Endothelial cell of umbilical vein (primary cell): ENCODE results near the gene RHCG. TPM values are rescaled to one million over a fixed set of nuclear protein-coding genes. Genes with fewer than 3 reads are reported as not detected.

ENCODE experiments used
- BruUV-seq: library from RNA; stranded (reverse); fragments of 400-500 nt; replicated peaks from 2 replicates; lab custom pipeline; 2021; lab: Mats Ljungman, UMichigan
- CTCF ChIA-PET: fragments of 300-600, 350-600 bp; sonication (Branson Sonifier 250); formaldehyde crosslinking; loops from one replicate; lab custom pipeline; 2021; ENCODE audit warnings: antibody characterized with exemption, inconsistent platforms; lab: Charles Lee
- POLR2A ChIA-PET: fragments of 300-600, 350-600 bp; sonication (Branson Sonifier 250); formaldehyde crosslinking; loops from one replicate; lab custom pipeline; 2021; ENCODE audit warnings: antibody characterized with exemption, inconsistent platforms; lab: Charles Lee
- DNase-seq: peaks from one replicate; pipeline ENCODE4 v3.0.0-alpha.2; 2011; ENCODE audit warnings: low read depth, low spot score
- FAIRE-seq: peaks from 2 replicates; lab custom pipeline; 2011; peaks lifted over from hg19 to GRCh38; lab: Jason Lieb, UNC
- H2AFZ ChIP-seq: 2 replicates; pipeline ENCODE4 v1.6.0; 2012; ENCODE audit warnings: low read depth, low read length, control low read depth, inconsistent platforms
- H3K27ac ChIP-seq: 2 replicates; pipeline ENCODE4 v1.5.1; 2011; ENCODE audit warnings: low read depth, mild to moderate bottlenecking, control low read depth, low read length, moderate library complexity; ENCODE audit not compliant: insufficient read depth
- H3K27me3 ChIP-seq, 2 experiments: 2 replicates each; pipeline versions ENCODE4 v1.6.0 to v1.6.1; 2011; ENCODE audit warnings: low read length in 2 of 2, mixed read lengths in 1 of 2; ENCODE audit not compliant: control insufficient read depth in 2 of 2, insufficient read depth in 2 of 2
- H3K36me3 ChIP-seq, 2 experiments: 2 replicates in 1 of 2; 3 replicates in 1 of 2; pipeline ENCODE4 v1.5.1; 2011; ENCODE audit warnings: low read length in 2 of 2, mild to moderate bottlenecking in 1 of 2, moderate library complexity in 1 of 2; ENCODE audit not compliant: control insufficient read depth in 2 of 2, insufficient read depth in 2 of 2; ENCODE audit errors: extremely low read depth in 1 of 2
- H3K4me1 ChIP-seq: 3 replicates; pipeline ENCODE4 v1.5.1; 2011; ENCODE audit warnings: mild to moderate bottlenecking, low read length; ENCODE audit not compliant: control insufficient read depth, insufficient read depth; ENCODE audit errors: extremely low read depth
- H3K4me2 ChIP-seq: 2 replicates; pipeline ENCODE4 v1.6.1; 2011; ENCODE audit warnings: low read length, control low read depth, mixed read lengths; ENCODE audit not compliant: insufficient read depth
- H3K4me3 ChIP-seq, 3 experiments: fragments of 200-600 bp in 1 of 3; sonication (generic), shearing (Covaris generic) in 1 of 3; replicated peaks in 1 of 3; 2 replicates each; pipeline ENCODE4 v1.5.1; 2011 to 2016; ENCODE audit warnings: control low read depth in 3 of 3, low read length in 3 of 3, mild to moderate bottlenecking in 2 of 3, inconsistent platforms in 1 of 3, low read depth in 1 of 3, moderate library complexity in 1 of 3; ENCODE audit not compliant: insufficient read depth in 1 of 3
- H3K79me2 ChIP-seq: 2 replicates; pipeline ENCODE4 v1.6.0; 2012; ENCODE audit warnings: low read length, inconsistent platforms; ENCODE audit not compliant: control insufficient read depth, insufficient read depth
- H3K9ac ChIP-seq: replicated peaks from 2 replicates; pipeline ENCODE3; 2011; ENCODE audit warnings: low read length, control low read depth; ENCODE audit not compliant: insufficient read depth; ENCODE audit errors: extremely low read depth
- H3K9me1 ChIP-seq: replicated peaks from 3 replicates; pipeline ENCODE4 v1.6.0; 2011; ENCODE audit warnings: mild to moderate bottlenecking, low read length; ENCODE audit not compliant: control insufficient read depth, insufficient read depth; ENCODE audit errors: extremely low read depth
- H3K9me3 ChIP-seq: replicated peaks from 2 replicates; pipeline ENCODE4 v1.5.1; 2012; ENCODE audit warnings: low read length, inconsistent platforms; ENCODE audit not compliant: control insufficient read depth, insufficient read depth
- H4K20me1 ChIP-seq: replicated peaks from 2 replicates; pipeline ENCODE3; 2011; ENCODE audit warnings: mild to moderate bottlenecking, low read length; ENCODE audit not compliant: control insufficient read depth, insufficient read depth; ENCODE audit errors: extremely low read depth
- EZH2 ChIP-seq: IDR thresholded peaks from 2 replicates; pipeline ENCODE4 v1.6.1; 2012; ENCODE audit warnings: borderline replicate concordance, low read depth, mild to moderate bottlenecking, moderate library complexity, low read length, inconsistent platforms; ENCODE audit not compliant: severe bottlenecking
- FOS ChIP-seq: IDR thresholded peaks from 2 replicates; pipeline ENCODE4 v1.6.1; 2011; ENCODE audit warnings: mild to moderate bottlenecking, low read length, moderate library complexity, borderline replicate concordance; ENCODE audit not compliant: insufficient read depth
- GATA2 ChIP-seq: IDR thresholded peaks from 2 replicates; pipeline ENCODE4 v1.7.0; 2011; ENCODE audit warnings: low read depth, mild to moderate bottlenecking, moderate library complexity, mixed read lengths, low read length; ENCODE audit not compliant: insufficient read length, insufficient read depth
- MYC ChIP-seq: IDR thresholded peaks from one replicate; pipeline ENCODE4 v1.6.1; 2011; ENCODE audit warnings: mild to moderate bottlenecking, low read depth, low read length
- POLR2AphosphoS5 ChIP-seq: IDR thresholded peaks from 2 replicates; pipeline ENCODE4 v1.6.1; 2012; ENCODE audit warnings: low read depth, mild to moderate bottlenecking, control low read depth, low read length, moderate library complexity; ENCODE audit not compliant: insufficient read depth
- dilution Hi-C: fragments of 300-500 bp; cut with MboI; formaldehyde crosslinking; loops from one replicate; pipeline ENCODE4 v1.15.0; 2019; ENCODE audit warnings: low sequenced_read_pairs; ENCODE audit not compliant: extremely low pct_ligation_motif_present
- intact Hi-C: fragments of 100-400 bp; cut with micrococcal nuclease; formaldehyde crosslinking; loops from one replicate; pipeline ENCODE4 v1.10.0; 2022
- polyA plus RNA-seq, 4 experiments: library from polyadenylated mRNA; depleted of rRNA in 3 of 4; stranded (reverse) in 3 of 4; unstranded in 1 of 4; fragments of >200 nt; gene quantifications; 2 replicates each; pipeline versions ENCODE4 v1.2.1 to v1.2.3, GENCODE V29; 2011 to 2012; ENCODE audit warnings: missing spikeins in 1 of 4
- total RNA-seq: library from RNA; stranded (reverse); gene quantifications from 2 replicates; pipeline ENCODE4 v1.2.3, GENCODE V29; 2021
- TF ChIP-seq, protein P1 (sequence below), 2 donors: IDR thresholded peaks; 1 replicate in 1 of 2; 2 replicates in 1 of 2; pipeline ENCODE4 v1.5.1; 2011; ENCODE audit warnings: low read length in 2 of 2, mild to moderate bottlenecking in 2 of 2, moderate library complexity in 2 of 2, control low read depth in 1 of 2, inconsistent platforms in 1 of 2, low read depth in 1 of 2; ENCODE audit not compliant: insufficient read depth in 1 of 2; ENCODE audit errors: extremely low read depth in 1 of 2

The RHCG gene
- total and polyA plus RNA-seq, 2 donors (not counting 3 experiments of a cell fraction or from before 2014, with no cell fraction given), result not detected

DNA sequence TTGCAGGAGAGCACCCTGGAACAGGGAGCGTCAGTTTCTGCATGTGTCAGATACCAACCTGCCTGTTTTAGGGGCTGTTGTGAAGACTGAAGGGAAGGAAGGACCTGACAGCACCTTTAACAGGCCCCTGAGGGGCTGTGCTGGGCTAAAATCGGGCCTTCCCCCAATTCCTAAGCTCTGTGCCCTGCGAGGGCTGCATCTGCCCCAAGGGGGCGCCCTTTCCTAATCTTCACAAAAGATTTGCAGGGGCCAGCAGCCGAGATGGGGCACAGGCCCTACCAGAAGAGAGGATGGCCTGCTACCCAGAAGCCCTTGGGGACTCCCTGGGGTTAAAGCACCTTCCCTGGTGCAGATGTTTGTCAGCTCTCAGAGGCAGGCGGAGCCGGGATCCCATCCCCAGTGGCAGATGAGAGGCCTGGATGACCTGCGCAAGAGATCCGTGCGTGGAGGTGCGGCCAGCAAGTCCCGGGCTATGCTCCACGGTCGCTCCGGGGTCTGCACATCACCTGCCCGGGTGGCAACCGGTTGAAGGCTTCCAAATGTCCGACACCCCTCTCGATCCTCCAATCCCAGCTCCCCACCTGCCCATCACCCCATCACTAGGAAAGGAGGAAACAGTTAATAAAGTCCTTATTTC, 53.6 kb downstream of the RHCG start:
- Histone ChIP-seq H3K4me3 (no peak overlapping the region), H3K27ac (no peak overlapping the region), H4K20me1 (no peaks in the 10 kb centered on the region), H3K79me2 (no peaks in the 10 kb centered on the region), H3K9ac (no peak overlapping the region), H3K4me2 (no peak overlapping the region), H2AFZ (no peak overlapping the region), H3K36me3 (no peaks in the 10 kb centered on the region), H3K9me3 (no peaks in the 10 kb centered on the region), H3K9me1 (no peaks in the 10 kb centered on the region), H3K4me1 (no peaks in the 10 kb centered on the region), H3K27me3 (peaks cover 3 to 6% of the 10 kb centered on the region in 2 experiments)
- dilution Hi-C loops, result no loop called here
- POLR2A ChIA-PET, result no interaction called here
- BruUV-seq, result no TSS peak
- CTCF ChIA-PET, result interaction anchor here (0.6 to 6.2 kb wide), 26 partner anchors 8 to 142 kb away, joined by 3 to 68 read pairs (median 4); no protein-coding TSS in a partner anchor
- DNase-seq (no peak), FAIRE-seq (no peak)
- intact Hi-C loops, result loop anchor here (1.0 to 5.0 kb wide), 2 partner anchors 31 to 115 kb away; no protein-coding TSS in a partner anchor
- no peak for TF ChIP-seq FOS
- TF ChIP-seq, protein P1, sequence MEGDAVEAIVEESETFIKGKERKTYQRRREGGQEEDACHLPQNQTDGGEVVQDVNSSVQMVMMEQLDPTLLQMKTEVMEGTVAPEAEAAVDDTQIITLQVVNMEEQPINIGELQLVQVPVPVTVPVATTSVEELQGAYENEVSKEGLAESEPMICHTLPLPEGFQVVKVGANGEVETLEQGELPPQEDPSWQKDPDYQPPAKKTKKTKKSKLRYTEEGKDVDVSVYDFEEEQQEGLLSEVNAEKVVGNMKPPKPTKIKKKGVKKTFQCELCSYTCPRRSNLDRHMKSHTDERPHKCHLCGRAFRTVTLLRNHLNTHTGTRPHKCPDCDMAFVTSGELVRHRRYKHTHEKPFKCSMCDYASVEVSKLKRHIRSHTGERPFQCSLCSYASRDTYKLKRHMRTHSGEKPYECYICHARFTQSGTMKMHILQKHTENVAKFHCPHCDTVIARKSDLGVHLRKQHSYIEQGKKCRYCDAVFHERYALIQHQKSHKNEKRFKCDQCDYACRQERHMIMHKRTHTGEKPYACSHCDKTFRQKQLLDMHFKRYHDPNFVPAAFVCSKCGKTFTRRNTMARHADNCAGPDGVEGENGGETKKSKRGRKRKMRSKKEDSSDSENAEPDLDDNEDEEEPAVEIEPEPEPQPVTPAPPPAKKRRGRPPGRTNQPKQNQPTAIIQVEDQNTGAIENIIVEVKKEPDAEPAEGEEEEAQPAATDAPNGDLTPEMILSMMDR (IDR thresholded peaks at IDR 0.05; ENCODE audit: extremely low read depth in 1 of 2, insufficient read depth in 1 of 2, low read depth in 1 of 2, low read length in 2 of 2), result peak; percentile 64 to 66
- no peak for TF ChIP-seq EZH2

DNA sequence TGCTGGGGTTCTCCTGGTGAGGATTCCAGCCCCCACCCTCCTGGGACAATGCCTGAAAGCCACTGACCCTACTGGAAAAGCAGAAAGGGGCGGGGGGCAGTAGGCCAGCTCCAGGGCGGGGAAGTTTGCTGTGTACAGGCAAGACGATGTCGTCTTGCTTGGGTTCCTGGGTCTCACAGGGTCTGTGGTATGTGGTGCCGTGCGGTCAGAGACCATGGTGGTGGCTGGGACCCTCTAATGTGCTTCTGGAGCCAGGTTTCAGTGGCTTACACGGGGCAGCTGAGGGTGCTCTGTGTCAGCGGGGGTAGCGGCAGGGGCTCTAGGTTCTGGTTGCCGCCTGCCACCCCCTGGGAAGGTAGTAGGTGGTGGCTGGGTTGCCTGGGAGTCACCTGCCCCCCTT, 54.2 kb downstream of the RHCG start:
- peaks cover 3 to 7% of the 10 kb centered on the region in 2 experiments for H3K27me3 ChIP-seq
- no peaks in the 10 kb centered on the region for H3K79me2 ChIP-seq
- no peaks in the 10 kb centered on the region for H3K4me1 ChIP-seq
- dilution Hi-C loops (no loop called here), intact Hi-C loops (loop anchor here (1.0 to 5.0 kb wide), 2 partner anchors 31 to 115 kb away; no protein-coding TSS in a partner anchor)
- BruUV-seq, result no TSS peak
- ChIA-PET POLR2A (no interaction called here), CTCF (interaction anchor here (0.6 to 6.2 kb wide), 26 partner anchors 8 to 142 kb away, joined by 3 to 68 read pairs (median 4); no protein-coding TSS in a partner anchor)
- no peaks in the 10 kb centered on the region for H3K36me3 ChIP-seq
- TF ChIP-seq FOS (no peak), MYC (no peak), GATA2 (no peak), POLR2AphosphoS5 (no peak)
- no peak overlapping the region for H3K4me3 ChIP-seq
- H3K4me2 ChIP-seq, result no peak overlapping the region
- no peaks in the 10 kb centered on the region for H3K9me1 ChIP-seq
- H3K9me3 ChIP-seq, result no peaks in the 10 kb centered on the region
- DNase-seq (no peak), FAIRE-seq (no peak)
- no peak overlapping the region for H3K9ac ChIP-seq
- no peak overlapping the region for H3K27ac ChIP-seq
- no peak overlapping the region for H2AFZ ChIP-seq
- no peaks in the 10 kb centered on the region for H4K20me1 ChIP-seq
